ENCODE data around the gene IZUMO1R. TPM values are rescaled to one million over a fixed set of nuclear protein-coding genes. Genes with fewer than 3 reads are reported as not detected.
A peak's percentile ranks its signal among the peaks of the same experiment; 100 is the strongest.
"Not testable (repeated sequence)": the region's sequence is repeated elsewhere in the genome, so short reads cannot be mapped to it uniquely, and the experiment has no call there.

The IZUMO1R gene
- polyA plus RNA-seq (ENCODE audit: insufficient read length): not detected

DNA sequence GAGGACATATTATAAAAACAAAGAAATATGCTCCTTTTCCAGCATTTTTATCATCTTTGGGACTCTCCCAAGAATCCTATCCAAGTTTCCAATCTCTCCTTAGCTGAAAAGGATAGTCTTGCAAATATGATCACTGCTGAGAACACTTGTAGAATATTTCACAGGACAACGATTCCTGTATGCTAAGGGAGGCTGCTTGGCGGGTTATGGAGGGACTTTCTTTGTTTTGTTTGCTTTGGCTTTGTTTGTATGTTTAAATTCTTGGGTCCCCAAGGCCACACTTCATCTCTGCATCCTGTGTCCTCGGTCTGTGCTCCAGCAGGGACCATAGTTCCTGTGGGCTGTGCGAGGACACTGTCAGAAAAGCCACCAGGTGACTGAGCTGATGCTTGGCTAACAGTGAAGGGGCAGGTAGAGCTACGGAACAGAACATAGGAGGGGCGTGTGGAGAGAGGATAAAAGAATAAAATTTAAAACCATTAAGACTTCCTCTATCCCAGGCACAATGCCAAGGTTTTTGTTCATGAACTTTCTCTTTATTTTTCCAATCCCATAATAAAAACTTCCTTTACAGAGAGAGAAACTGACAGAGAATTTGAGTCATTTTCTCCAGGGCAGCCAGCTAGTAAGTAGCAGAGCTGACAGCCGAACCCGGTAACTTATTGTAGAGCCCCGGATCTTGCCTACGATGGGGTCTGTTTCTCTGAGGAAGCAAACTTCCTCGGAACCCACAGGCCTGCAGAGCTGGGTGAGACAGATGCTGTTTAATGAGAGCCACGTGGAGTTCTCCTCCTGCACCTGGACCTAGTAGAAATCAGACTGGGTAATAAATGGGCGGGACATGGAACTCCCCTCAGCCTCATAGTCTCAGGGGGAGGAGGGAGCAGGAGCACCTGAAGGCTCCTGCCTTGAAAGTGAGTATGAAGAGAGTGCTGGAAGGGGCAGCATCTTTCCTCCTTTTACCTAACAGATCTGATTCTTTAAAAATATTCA, at the start of gene IZUMO1R:
IZUMO1R (plus strand) TSS at position 615 of the 993 bp plus-strand sequence. CDS start 1,057 bp downstream, outside the sequence.
- peak; percentile 66 for DNase-seq

DNA sequence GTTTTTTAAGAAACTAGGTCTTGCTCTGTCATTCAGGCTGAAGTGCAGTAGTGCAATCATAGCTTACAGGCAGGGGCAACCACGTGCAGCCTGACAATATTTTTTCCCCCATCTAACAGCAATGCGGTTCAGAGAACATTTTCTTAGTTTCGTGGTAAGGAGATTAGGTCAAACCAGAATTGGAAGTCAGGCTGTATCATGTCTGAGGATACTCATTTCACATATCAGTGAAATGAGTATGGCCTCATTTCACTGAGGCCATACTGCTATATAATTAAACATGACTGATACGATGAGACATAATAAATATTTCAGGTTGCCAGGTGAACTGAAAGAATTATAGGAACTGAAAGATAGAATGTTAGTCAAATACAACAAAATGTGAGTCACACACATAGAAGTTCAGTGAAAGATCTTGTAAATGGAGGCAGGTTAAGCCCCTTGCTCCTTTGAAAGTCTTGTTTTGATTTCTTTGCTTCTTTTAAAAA, 32.5 kb upstream of the IZUMO1R start:
- DNase-seq: no peak

- no peak for DNase-seq
Measured at GRCh38 chr11:94272738-94273313, 31.6 kb upstream of the IZUMO1R start.

- no peak for DNase-seq
Measured at GRCh38 chr11:94275961-94276360, 28.4 kb upstream of the IZUMO1R start.

- no peak for DNase-seq
Measured at GRCh38 chr11:94276943-94277342, 27.4 kb upstream of the IZUMO1R start.

DNA sequence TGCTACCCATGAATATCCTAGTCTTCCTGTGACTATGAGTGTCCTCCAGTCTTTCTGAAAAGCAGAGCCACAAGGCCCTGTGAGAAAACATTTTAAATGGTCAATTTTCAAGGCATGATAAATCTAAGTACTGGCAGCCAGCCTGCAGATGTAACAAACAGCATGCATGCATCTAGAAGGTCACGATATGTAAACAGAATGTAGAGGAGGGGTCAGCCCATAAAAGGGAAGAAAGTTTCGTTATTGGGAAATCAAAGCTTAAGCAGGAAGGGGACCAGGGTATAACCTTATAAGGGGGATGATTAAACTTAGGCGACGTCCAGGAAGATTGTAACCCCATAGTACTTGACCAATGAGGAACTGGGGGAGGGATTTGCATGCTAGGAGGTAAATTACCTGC, 26.2 kb upstream of the IZUMO1R start:
- not testable (repeated sequence) for DNase-seq

- DNase-seq: no peak
Measured at GRCh38 chr11:94279996-94280395, 24.4 kb upstream of the IZUMO1R start.

GRCh38 chr11:94281324-94281723, 23.1 kb upstream of the IZUMO1R start:
- no peak for DNase-seq

DNA sequence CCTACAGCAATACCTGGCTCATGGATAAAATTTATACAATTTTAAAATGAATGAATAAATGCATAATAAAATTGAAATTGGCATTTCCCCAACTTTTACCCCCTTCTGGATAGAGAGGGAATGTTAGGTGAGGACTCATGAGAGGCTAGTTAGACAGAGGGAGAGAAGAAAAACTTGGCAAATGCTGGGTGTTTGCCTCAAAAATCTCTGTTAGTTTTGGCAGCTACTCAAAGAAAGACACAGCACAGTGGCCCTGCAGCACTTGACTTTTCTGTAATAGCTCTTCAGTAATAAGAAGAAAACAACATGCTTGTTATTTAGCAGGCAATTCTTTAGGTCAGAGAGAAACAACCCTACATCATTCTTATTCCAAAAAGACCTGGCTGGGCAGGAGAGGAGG, 20.7 kb upstream of the IZUMO1R start:
- DNase-seq: no peak

- no peak for DNase-seq
Measured at GRCh38 chr11:94295534-94295933, 8.8 kb upstream of the IZUMO1R start.

DNA sequence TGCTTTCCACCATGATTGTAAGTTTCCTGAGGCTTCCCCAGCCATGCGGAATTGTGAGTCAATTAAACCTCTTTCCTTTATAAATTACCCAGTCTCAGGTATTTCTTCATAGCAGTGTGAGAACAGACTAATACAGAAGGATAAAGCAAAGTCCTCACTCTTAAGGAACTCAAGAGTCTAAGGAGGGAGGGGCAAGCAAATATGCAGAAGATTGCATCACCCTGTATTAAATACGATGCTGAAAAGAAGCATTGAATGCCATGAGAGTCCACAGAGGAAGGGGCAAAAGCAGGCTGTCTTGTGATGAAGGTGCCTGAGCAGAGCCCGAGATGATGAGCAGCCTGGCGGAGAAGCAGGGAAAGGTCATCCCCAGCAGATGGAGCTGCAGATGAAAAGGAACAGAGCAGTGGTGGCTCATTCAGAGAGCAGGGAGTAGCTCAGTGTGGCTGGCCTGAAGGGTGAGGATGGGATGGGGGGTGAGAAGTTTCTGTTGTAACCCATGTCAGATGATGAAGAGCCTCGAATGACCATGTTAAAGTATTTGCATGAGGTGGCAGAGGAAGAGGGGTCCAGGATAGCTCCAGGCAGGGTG, 6.3 kb upstream of the IZUMO1R start:
- no peak for DNase-seq

- no peak for DNase-seq
Measured at GRCh38 chr11:94302776-94303175, 1.6 kb upstream of the IZUMO1R start.

GRCh38 chr11:94305146-94305545, 766 bp downstream of the IZUMO1R start:
- DNase-seq: no peak

GRCh38 chr11:94307101-94307791, 2.9 kb downstream of the IZUMO1R start:
- no peak for DNase-seq

DNA sequence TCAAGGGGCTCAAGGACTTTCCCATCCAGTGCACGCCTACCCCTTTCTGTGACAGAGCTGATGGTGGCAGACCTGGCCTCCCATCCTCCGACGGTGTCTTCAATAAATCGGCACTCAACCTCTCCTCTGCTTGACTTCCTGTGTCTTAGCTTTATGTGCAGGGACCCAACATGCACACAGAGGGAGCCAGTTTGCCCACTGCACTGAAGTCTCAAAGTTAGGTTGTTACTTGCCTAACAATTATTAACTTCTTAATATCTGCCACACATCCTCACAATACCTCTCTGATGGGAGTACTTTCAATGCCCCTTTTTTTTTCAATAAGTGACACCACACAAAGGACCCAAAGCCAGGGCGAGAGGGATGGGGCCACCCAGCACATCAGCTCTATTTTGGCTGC, 3.6 kb downstream of the IZUMO1R start:
- DNase-seq: no peak

DNA sequence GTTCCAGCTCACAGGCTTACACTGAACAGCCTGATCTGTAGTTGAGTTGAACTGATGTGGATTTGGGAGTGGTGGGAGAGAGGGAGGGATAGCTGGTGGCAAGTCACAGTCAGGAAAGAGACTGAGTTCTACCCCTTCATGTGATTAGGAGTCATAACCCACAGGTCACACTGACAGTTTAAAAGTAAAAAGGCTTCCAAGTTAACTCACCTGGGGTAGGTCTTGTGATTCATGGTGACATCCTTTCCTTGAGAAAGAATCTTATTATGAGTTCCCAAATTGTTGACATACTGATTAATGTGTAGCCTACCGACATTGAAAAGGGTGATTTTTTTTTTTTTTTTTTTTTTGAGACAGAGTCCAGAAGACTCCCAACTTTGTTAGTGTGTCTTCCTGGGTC, 5.4 kb downstream of the IZUMO1R start:
- DNase-seq: no peak

- DNase-seq: no peak
Measured at GRCh38 chr11:94310191-94310875, 6.0 kb downstream of the IZUMO1R start.

DNA sequence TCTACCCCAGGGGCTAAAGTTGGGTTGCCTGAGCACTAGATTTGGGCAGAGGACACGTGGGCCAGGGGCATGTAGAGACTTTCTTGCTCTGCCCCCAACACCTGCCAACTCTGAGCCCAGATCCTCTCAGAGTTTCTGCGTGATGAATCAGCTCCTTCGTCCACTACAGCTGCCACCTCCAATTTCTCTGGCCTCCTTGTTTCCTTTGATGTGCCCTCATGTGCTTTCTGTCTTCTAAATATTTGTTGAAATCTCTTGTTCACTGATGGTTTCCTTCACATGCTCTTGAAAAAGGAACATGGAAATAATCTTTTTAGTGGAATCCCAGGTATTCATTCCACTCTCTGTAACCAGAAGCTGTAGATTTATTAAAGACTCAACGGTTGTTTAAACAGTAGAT, 8.0 kb downstream of the IZUMO1R start:
- no peak for DNase-seq

DNA sequence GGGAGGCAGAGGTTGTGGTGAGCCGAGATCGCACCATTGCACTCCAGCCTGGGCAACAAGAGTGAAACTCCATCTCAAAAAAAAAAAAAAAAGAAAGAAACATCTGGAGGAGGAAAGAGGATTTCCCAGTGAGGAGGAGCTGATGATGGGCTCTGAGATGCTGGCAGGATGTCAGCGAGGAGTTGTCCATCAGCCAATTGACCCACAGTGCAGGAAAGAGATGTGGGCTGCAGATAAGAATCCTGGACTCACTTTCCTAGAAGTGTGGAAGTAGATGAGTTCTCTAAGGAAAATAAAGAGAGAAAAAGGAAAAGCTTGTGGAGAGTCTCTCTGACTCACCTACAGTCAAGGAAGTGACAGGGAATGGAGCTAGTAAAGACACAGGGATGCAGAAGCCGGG, 9.7 kb downstream of the IZUMO1R start:
- DNase-seq: no peak

GRCh38 chr11:94315664-94316063, 11.3 kb downstream of the IZUMO1R start:
- no peak for DNase-seq

- no peak for DNase-seq
Measured at GRCh38 chr11:94322501-94322900, 18.1 kb downstream of the IZUMO1R start.

DNA sequence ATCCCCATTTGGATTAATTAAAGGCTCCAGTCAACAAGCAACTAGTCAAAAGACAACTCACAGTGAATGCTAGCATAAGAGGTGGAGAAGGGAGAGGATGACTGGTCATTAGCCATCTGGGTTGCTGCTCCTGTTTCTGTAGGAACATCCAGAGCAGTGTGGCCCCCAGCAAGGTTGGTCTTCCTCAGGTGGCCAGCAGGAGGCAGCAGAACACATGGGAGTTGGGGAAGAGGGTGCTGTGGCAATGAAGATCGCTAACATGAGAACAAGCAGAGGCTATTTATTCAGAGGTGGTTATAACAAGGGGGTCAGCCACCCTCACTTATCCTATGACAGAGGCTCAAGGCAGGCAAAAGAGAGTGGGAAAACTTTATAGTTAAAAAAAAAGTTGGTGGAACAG, 21.3 kb downstream of the IZUMO1R start:
- DNase-seq: no peak
